SU-DHL-6 (cell line): ENCODE results near the gene VAT1L.

Source experiments
- H2AFZ ChIP-seq: fragments of 200-600 bp; sonication (generic); 2 replicates; pipeline ENCODE4 v1.6.1; 2014; ENCODE audit warnings: low read depth, mild to moderate bottlenecking, moderate library complexity, mixed read lengths, antibody characterized with exemption, low read length; ENCODE audit not compliant: severe bottlenecking
- H3F3A ChIP-seq: fragments of 200-600 bp; shearing (Covaris generic); 2 replicates; pipeline ENCODE4 v1.6.0; 2016; ENCODE audit warnings: antibody characterized with exemption, mild to moderate bottlenecking; ENCODE audit not compliant: insufficient read depth
- H3K27ac ChIP-seq: fragments of 200-600 bp; sonication (generic); 2 replicates; pipeline ENCODE4 v1.5.1; 2016; ENCODE audit warnings: low read depth, mild to moderate bottlenecking, low read length, moderate library complexity, mixed read lengths
- H3K27me3 ChIP-seq: fragments of 200-600 bp; sonication (generic), shearing (Covaris generic); 2 replicates; pipeline ENCODE4 v1.6.0; 2014; ENCODE audit warnings: mild to moderate bottlenecking, low read length
- H3K36me3 ChIP-seq: fragments of 200-600 bp; sonication (generic); 2 replicates; pipeline ENCODE4 v1.6.1; 2014; ENCODE audit warnings: mild to moderate bottlenecking, low read length, mixed read lengths
- H3K4me2 ChIP-seq: fragments of 300-600, 200-600 bp; shearing (Covaris generic), sonication (generic); 2 replicates; pipeline ENCODE4 v1.6.0; 2014; ENCODE audit warnings: low read length, low read depth, mild to moderate bottlenecking; ENCODE audit not compliant: poor library complexity, severe bottlenecking
- H3K4me3 ChIP-seq: fragments of 200-600 bp; sonication (generic); 2 replicates; pipeline ENCODE4 v1.5.1; 2014; ENCODE audit warnings: antibody characterized with exemption, low read length, mild to moderate bottlenecking, mixed read lengths; ENCODE audit not compliant: insufficient read depth, poor library complexity, severe bottlenecking
- H3K79me2 ChIP-seq: fragments of 200-600 bp; sonication (generic); 2 replicates; pipeline ENCODE4 v1.6.1; 2014; ENCODE audit warnings: mild to moderate bottlenecking, low read length, moderate library complexity; ENCODE audit not compliant: insufficient read depth
- H3K9ac ChIP-seq: fragments of 200-600 bp; sonication (generic); 2 replicates; pipeline ENCODE4 v1.7.0; 2014; ENCODE audit warnings: mild to moderate bottlenecking, low read length
- H3K9me2 ChIP-seq: fragments of 200-600 bp; sonication (generic); replicated peaks from 2 replicates; pipeline ENCODE4 v1.6.1; 2014; ENCODE audit warnings: low read length; ENCODE audit not compliant: insufficient read depth
- H3K9me3 ChIP-seq: fragments of 200-600 bp; sonication (generic); 2 replicates; pipeline ENCODE4 v1.6.1; 2014; ENCODE audit warnings: low read length, mixed read lengths; ENCODE audit not compliant: insufficient read depth
- H4K20me1 ChIP-seq: fragments of 200-600 bp; sonication (generic); 2 replicates; pipeline ENCODE4 v1.6.1; 2014; ENCODE audit warnings: low read depth, mild to moderate bottlenecking, antibody characterized with exemption, low read length, moderate library complexity, mixed read lengths
- EZH2phosphoT487 ChIP-seq: fragments of 200-600 bp; sonication (generic), shearing (Covaris generic); conservative IDR thresholded peaks from 2 replicates; pipeline ENCODE4 v1.6.1; 2018; ENCODE audit warnings: mild to moderate bottlenecking, antibody characterized with exemption, low read length, moderate library complexity, mixed read lengths
- TF ChIP-seq, protein P1 (sequence below): fragments of 200-600 bp; sonication (generic); IDR thresholded peaks from one replicate; pipeline ENCODE4 v1.5.1; 2017; ENCODE audit warnings: antibody characterized with exemption, mild to moderate bottlenecking, low read length, moderate library complexity; ENCODE audit not compliant: insufficient read depth, poor library complexity, severe bottlenecking

The VAT1L gene

DNA sequence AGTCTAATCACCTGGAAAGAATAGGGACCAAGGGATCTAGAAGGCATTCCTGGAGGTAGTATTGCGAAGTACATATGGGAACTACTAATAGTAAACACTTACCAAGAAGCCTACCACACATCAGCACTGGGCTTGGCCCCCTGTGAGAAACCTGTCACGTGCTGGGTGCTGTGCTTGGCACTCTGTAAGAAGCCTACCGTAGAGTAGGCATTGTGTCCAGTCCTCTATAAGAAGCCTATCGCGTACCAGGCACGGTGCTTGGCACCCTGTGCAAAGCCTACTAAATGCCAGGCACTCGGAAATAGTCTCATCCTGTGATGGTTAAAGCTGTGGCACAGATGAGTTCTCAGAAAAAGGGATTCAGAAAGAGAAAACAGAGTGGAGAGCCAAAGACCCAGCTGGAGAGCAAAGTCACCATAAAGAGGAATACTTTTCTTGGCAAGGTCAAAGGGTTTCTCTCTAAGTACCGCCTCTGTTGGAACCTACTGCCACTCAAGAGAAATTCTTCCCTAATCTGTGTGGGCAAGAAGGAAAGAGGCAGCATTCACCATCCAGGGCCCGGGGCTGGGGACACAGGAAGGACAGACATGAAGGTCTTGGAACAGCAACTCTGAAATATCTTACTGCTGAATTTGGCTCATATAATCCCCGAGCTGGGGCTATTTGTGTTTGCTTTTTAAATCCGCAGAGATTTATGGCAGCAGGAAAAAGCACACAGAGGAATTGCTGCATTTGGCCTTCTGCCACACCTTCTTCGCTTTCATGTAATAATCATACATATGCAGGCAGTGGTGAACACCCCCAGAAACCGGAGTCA is 81.8 kb downstream of the VAT1L start:
- H4K20me1 ChIP-seq = no peaks in the 10 kb centered on the region
- no peak overlapping the region for H3K9ac ChIP-seq
- no peaks in the 10 kb centered on the region for H3K79me2 ChIP-seq
- H3K4me3 ChIP-seq = no peak overlapping the region
- no peak overlapping the region for H3K4me2 ChIP-seq
- TF ChIP-seq, protein P1, sequence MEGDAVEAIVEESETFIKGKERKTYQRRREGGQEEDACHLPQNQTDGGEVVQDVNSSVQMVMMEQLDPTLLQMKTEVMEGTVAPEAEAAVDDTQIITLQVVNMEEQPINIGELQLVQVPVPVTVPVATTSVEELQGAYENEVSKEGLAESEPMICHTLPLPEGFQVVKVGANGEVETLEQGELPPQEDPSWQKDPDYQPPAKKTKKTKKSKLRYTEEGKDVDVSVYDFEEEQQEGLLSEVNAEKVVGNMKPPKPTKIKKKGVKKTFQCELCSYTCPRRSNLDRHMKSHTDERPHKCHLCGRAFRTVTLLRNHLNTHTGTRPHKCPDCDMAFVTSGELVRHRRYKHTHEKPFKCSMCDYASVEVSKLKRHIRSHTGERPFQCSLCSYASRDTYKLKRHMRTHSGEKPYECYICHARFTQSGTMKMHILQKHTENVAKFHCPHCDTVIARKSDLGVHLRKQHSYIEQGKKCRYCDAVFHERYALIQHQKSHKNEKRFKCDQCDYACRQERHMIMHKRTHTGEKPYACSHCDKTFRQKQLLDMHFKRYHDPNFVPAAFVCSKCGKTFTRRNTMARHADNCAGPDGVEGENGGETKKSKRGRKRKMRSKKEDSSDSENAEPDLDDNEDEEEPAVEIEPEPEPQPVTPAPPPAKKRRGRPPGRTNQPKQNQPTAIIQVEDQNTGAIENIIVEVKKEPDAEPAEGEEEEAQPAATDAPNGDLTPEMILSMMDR = no peak
- TF ChIP-seq EZH2phosphoT487 = no peak
- H3K9me3 ChIP-seq = no peaks in the 10 kb centered on the region
- no peaks in the 10 kb centered on the region for H3K27me3 ChIP-seq
- H3K27ac ChIP-seq = no peak overlapping the region
- H3K9me2 ChIP-seq = no peaks in the 10 kb centered on the region
- no peaks in the 10 kb centered on the region for H3K36me3 ChIP-seq
- H2AFZ ChIP-seq = no peak overlapping the region
- H3F3A ChIP-seq = no peaks in the 10 kb centered on the region

DNA sequence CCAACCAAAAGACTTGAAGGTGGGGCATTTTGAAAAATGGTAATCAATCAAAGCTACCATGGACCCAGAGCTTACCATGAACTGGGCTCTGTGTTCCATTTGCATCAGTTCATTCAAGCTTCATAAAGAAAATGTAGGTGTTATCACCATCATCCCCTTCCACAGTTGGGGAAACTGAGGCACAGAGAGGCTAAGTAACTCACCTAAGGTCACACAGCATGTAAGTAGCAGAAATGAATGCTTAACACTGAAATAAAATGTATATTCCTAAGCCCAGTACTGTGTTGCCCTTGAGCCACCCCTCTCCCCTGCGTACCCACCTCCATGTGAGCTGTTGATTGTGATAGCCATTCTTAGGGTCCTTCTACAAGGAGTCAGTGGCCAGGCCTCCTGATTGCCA is 83.6 kb downstream of the VAT1L start:
- no peak for TF ChIP-seq EZH2phosphoT487
- TF ChIP-seq, protein P1 = no peak
- H3K4me3 ChIP-seq = no peak overlapping the region
- no peaks in the 10 kb centered on the region for H3F3A ChIP-seq
- H3K4me2 ChIP-seq = no peak overlapping the region
- no peak overlapping the region for H2AFZ ChIP-seq
- H3K36me3 ChIP-seq = no peaks in the 10 kb centered on the region
- H3K27ac ChIP-seq = no peak overlapping the region
- no peaks in the 10 kb centered on the region for H3K79me2 ChIP-seq
- no peak overlapping the region for H3K9ac ChIP-seq
- no peaks in the 10 kb centered on the region for H3K9me3 ChIP-seq
- no peaks in the 10 kb centered on the region for H4K20me1 ChIP-seq
- no peaks in the 10 kb centered on the region for H3K9me2 ChIP-seq
- H3K27me3 ChIP-seq = no peaks in the 10 kb centered on the region

DNA sequence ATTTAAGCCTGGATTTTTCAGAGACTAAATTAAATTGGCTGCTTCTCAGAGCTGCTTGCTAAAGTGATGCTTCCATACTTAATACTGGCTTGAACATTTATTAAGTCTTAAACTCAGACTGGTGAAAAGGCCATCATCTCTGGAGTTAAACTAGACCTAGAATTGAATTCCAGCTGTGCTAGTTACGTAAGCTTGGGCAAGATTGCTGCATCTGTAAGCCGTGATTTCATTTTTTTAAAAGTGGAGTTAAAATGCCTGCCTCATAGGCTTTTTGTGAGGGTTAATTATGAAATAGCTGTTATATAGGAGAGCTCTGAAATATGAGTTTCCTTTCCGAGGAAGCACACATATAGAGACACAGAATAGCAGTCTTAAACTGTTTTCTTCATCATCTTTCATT is 84.7 kb downstream of the VAT1L start:
- H3K27ac ChIP-seq = no peak overlapping the region
- no peak overlapping the region for H2AFZ ChIP-seq
- H3K4me2 ChIP-seq = no peak overlapping the region
- H3K79me2 ChIP-seq = no peaks in the 10 kb centered on the region
- H3K9me2 ChIP-seq = no peaks in the 10 kb centered on the region
- no peaks in the 10 kb centered on the region for H3K9me3 ChIP-seq
- no peak overlapping the region for H3K9ac ChIP-seq
- H4K20me1 ChIP-seq = no peaks in the 10 kb centered on the region
- no peaks in the 10 kb centered on the region for H3K36me3 ChIP-seq
- no peak overlapping the region for H3K4me3 ChIP-seq
- TF ChIP-seq, protein P1 = no peak
- TF ChIP-seq EZH2phosphoT487 = no peak
- H3F3A ChIP-seq = no peaks in the 10 kb centered on the region
- H3K27me3 ChIP-seq = no peaks in the 10 kb centered on the region
